Right lung (tissue), 5 donors: ENCODE measurements around the gene EIF3A. TPM values are rescaled to one million over a fixed set of nuclear protein-coding genes. Genes with fewer than 3 reads are reported as not detected.

Experiments
- DNase-seq, 2 donors: peaks; one replicate each; pipeline ENCODE4 v3.0.0-alpha.2; 2013
- polyA plus RNA-seq, 5 donors: library from polyadenylated mRNA; unstranded; fragments of 120-200 nt; gene quantifications; one replicate each; pipeline versions ENCODE4 v1.2.1 to v1.2.3, GENCODE V29; 2013; ENCODE audit warnings: inconsistent platforms in 1 of 5, low replicate concordance in 1 of 5; ENCODE audit not compliant: insufficient read length in 5 of 5, insufficient read depth in 1 of 5

The EIF3A gene
- polyA plus RNA-seq, 5 donors: 131 to 171 (median 159) TPM

DNA sequence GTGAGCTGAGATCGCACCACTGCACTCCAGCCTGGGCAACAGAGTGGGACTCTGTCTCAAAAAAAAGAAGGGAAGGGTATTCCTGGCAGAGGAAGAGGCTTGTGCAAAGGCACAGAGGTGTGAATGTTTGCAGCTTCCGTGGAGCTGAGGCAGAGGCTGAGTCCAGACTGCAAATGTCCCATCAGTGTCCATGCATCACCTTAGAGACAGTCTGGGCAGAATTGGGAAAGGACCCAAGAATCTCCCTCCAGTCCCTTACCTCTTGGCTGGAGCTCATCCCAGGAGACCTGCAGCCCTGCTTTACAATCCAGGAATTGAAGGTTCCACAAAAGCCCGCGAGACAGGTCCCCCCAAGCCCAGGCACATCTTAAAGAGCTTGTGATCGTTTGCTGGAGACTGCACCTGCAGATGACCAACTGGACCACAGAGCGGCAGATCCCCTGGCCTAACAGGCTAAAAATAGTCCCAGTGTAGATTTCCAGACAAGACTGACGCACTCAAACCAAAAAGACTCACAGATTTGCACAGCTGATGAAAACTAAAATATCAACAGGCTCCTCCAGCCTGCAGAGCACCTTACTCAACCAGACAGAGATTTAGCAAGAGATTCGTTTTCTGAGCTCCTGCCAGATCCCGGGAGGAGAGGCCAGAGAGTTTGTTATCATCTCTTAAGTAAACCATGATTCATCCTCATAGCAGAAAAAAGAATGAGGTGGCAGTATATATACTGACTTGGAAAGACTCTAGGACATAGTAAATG is 74.0 kb downstream of the EIF3A start:
- DNase-seq: no peak

DNA sequence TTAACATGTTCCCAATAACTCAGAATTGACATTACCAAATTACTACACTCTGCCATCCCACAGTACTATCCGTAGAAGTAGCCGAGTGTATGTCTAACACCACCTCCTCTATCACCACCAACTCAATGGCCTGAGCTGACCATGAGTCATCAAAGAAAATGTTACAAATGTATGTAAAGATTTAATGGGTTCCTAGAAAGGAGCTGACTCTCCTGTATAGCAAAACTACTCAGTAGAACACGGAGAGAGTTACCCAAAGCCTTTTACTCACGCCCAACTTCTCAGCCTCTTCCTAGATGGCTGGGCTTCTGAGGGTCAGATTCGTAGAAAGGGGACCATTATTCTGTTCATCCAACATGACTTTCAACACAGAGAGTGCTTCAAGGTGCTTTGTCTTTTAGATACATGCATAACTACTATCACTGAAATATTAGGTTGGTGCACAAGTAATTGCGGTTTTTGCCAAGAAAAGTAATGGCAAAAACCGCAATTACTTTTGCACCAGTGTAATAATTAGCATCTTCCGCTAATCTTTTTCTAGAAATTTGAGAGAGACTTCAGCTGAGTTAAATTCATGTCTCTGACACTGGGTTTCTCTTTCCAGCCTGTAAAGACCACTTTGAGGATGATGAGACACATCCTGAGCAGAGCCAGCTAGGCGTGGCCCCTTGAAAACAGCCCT is 75.1 kb downstream of the EIF3A start:
- DNase-seq: no peak

GRCh38 chr10:119003572-119004289 is 76.9 kb downstream of the EIF3A start:
- DNase-seq: no peak

- no peak for DNase-seq
These were observed 78.7 kb downstream of the EIF3A start for GRCh38 chr10:119001717-119002500.

DNA sequence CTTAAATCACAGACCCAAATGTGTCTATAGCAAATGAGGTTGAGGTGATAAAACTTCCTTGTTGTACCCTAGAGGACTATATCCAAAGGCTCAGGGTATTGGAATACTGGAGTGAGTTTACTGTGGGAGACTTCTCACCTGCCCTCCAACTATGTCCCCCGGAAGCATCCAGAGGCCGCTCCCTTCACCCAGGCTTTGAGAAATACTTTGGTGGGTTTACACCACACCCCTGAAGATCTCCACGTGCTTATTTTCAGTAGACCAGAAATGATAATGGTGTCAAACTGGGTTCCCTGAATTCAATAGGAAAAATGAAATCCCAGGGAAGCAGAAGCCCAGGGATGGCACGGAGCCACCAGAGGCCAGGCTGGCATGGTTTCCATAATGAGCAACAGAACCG is 82.4 kb downstream of the EIF3A start:
- no peak for DNase-seq

GRCh38 chr10:118997379-118997778 is 83.2 kb downstream of the EIF3A start:
- no peak for DNase-seq

DNA sequence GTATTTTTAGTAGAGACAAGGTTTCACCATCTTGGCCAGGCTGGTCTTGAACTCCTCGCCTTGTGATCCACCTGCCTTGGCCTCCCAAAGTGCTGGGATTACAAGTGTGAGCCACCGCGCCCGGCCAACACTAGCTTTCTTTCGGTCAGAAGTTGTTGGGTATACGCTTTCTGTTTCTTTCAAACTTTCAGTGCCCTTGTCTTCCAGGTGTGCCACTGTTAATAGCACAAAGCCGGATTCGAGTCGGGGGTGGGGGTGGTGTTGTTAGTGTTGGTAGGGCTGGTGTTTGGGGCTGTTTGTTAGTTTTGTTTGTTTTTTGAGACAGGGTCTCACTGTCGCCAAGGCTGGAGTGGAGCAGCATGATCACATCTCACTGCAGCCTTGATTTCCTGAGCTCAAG is 84.9 kb downstream of the EIF3A start:
- DNase-seq: no peak

GRCh38 chr10:118994321-118994720 is 86.3 kb downstream of the EIF3A start:
- DNase-seq: no peak

DNA sequence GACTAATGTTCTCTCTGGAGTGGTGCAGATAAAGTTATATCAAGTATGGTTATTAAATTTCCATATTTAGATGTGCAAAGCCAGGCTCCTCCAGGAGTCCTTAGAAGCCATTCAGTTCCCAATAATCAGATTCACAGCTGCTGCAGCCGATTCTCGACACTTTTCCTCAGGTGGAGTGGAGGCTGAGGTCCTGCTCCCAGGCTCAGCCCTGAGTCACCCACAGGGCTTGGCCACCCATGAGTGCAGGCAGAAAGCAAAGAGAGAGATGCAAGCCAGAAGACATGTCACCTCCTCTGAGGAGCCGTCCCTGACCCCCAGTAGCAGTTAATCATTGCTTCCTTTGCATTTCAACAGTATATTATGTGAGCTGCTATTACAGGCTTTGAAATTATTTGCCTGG is 87.4 kb downstream of the EIF3A start:
- DNase-seq: no peak

DNA sequence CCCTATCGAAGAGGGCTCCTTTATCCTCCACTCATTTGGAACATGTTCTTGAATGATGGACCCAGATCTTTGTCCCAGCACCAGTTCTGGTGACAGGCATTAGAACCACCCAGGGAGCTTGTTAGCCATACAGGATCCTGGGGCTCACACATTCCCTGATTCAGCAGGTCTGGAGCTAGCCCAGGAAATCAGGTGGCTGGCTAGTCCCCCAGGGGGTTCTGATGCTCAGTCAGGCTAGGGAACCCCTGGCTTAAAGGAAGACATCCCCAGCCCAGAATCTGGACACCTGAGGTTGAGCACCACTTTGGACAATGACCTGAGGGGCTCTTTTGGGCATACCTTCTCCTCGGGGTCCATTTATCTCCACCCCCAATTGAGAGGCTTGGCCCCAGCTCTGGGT is 88.1 kb downstream of the EIF3A start:
- no peak for DNase-seq

DNA sequence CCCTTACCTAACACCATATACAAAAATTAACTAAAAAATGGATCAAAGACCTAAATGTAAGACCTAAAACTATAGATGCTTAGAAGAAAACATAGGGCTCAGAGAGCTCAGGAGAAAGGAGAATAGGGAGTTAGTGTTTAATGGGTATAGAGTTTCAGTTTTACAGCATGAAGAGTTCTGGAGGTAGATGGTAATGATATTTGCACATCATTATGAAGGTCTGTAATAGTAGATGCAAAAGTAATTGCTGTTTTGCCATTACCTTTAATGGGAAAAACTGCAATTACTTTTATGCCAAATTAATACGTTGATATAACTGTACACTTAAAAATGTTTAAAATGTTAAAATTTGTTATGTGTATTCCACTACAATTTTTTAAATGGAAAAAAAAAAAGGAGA is 90.3 kb downstream of the EIF3A start:
- no peak for DNase-seq

- DNase-seq: no peak
These were observed 93.5 kb downstream of the EIF3A start for GRCh38 chr10:118986815-118987790.

DNA sequence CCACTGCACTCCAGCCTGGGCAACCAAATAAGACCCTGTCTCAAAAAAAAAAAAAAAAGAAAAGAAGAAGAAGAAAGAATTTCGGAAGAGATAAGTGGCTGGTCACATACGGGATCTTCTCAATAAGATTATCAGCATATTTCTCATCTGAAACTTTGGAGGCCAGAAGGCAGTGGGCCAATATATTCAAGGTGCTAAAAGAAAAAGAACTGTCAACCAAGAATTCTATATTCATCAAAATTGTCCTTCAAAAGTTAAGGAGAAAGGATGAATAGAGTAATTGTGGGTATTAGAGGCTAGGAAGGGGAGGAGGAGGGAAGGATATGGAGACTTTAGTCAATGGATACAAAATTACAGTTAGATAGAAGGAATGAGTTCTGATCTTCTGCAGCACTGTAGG is 95.0 kb downstream of the EIF3A start:
- DNase-seq: no peak

Other genes with a start within 250 kb of the EIF3A start
- gene NANOS1, start 51.1 kb downstream of the EIF3A start, polyA plus RNA-seq: 1 to 10 TPM; 3.8 to 8.1 (median 5.3) TPM
- gene DENND10, start 23.3 kb upstream of the EIF3A start, polyA plus RNA-seq: 10 to 100 TPM; 35.7 to 42.2 (median 38.1) TPM
- gene SFXN4, start 84.9 kb upstream of the EIF3A start, polyA plus RNA-seq: 10 to 100 TPM; 21.1 to 31.6 (median 26.0) TPM
- 100 to 1,000 TPM; 169 to 253 (median 206) TPM for gene PRDX3, start 98.0 kb upstream of the EIF3A start, polyA plus RNA-seq
- gene GRK5, start 126.8 kb upstream of the EIF3A start, polyA plus RNA-seq: 10 to 100 TPM; 52.2 to 60.0 (median 53.0) TPM